PC-9 (cell line): Measurements from ENCODE around the gene SIRT2.

Source experiments
- EZH2 ChIP-seq: fragments of 200-600 bp; sonication (generic); IDR thresholded peaks from 2 replicates; pipeline ENCODE4 v1.8.0; 2017; ENCODE audit warnings: antibody characterized with exemption, low read depth
- TF ChIP-seq, protein P1 (sequence below): fragments of 200-600 bp; sonication (generic); conservative IDR thresholded peaks from 2 replicates; pipeline ENCODE4 v1.6.1; 2017; ENCODE audit warnings: mixed run types, antibody characterized with exemption, mild to moderate bottlenecking, moderate library complexity

DNA sequence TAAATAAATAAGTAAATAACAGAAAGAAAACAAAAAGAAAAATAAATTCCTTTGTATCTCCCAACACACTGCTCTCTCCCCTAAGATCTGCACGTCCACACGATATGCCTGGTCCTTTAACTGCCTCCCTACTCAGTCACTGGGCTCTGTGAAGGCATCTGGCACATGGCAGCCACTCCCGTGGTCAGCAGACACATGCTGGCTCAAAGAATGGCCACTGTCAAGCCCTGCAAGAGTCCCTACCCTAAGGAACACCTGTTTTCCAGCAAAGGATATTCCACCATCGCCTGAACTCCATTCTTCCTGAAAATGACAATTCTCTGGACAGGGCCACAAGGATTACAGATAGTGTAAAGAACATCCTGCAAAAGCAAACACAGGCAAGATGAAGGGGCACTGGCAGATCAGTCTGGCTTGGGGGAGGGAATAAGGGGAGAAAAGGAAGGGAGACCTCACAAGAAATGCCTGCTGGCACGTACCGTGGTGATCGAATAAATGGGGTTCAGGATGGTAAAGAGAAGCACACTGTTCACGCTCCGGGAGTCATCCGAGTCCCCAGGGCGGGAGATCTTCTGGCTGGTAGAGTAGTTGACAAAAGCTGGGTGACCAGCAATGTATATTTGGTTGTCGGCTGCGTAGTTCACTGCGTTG is 53.9 kb downstream of the SIRT2 start:
- TF ChIP-seq, protein P1, sequence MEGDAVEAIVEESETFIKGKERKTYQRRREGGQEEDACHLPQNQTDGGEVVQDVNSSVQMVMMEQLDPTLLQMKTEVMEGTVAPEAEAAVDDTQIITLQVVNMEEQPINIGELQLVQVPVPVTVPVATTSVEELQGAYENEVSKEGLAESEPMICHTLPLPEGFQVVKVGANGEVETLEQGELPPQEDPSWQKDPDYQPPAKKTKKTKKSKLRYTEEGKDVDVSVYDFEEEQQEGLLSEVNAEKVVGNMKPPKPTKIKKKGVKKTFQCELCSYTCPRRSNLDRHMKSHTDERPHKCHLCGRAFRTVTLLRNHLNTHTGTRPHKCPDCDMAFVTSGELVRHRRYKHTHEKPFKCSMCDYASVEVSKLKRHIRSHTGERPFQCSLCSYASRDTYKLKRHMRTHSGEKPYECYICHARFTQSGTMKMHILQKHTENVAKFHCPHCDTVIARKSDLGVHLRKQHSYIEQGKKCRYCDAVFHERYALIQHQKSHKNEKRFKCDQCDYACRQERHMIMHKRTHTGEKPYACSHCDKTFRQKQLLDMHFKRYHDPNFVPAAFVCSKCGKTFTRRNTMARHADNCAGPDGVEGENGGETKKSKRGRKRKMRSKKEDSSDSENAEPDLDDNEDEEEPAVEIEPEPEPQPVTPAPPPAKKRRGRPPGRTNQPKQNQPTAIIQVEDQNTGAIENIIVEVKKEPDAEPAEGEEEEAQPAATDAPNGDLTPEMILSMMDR, result no peak
- no peak for TF ChIP-seq EZH2
